Body of pancreas (tissue), 4 donors: ENCODE measurements around the gene ACVRL1. TPM values are rescaled to one million over a fixed set of nuclear protein-coding genes. Genes with fewer than 3 reads are reported as not detected.

Experiments used
- ATAC-seq: fragments of 150-250 bp; one replicate; pipeline ENCODE4 v1.9.1; 2016
- DNase-seq, 4 donors: peaks; one replicate each; pipeline ENCODE4 v3.0.0-alpha.2; 2019
- H3K27ac ChIP-seq, 4 donors: fragments of 200-600 bp; sonication (generic); 1 replicate in 3 of 4; 2 replicates in 1 of 4; pipeline versions ENCODE4 v1.5.1 to v1.6.1; 2016 to 2019; ENCODE audit warnings: mild to moderate bottlenecking in 1 of 4, mixed read lengths in 1 of 4, moderate library complexity in 1 of 4
- H3K27me3 ChIP-seq, 2 donors: fragments of 200-600 bp; sonication (generic); one replicate each; pipeline ENCODE4 v1.6.0; 2016; ENCODE audit warnings: mild to moderate bottlenecking in 1 of 2
- H3K36me3 ChIP-seq, 2 donors: fragments of 200-600 bp; sonication (generic); replicated peaks in 1 of 2; 2 replicates each; pipeline ENCODE4 v1.5.1; 2016; ENCODE audit warnings: low read depth in 2 of 2; ENCODE audit not compliant: insufficient read depth in 1 of 2
- H3K4me1 ChIP-seq: fragments of 200-600 bp; sonication (generic); one replicate; pipeline ENCODE4 v1.6.0; 2016
- H3K4me3 ChIP-seq, 2 donors: fragments of 200-600 bp; sonication (generic); 1 replicate in 1 of 2; 2 replicates in 1 of 2; pipeline ENCODE4 v1.5.1; 2016 to 2019
- H3K9me3 ChIP-seq, 3 donors: fragments of 200-600 bp; sonication (generic); 1 replicate in 2 of 3; 2 replicates in 1 of 3; pipeline ENCODE4 v1.5.1; 2016
- POLR2A ChIP-seq, 3 donors: fragments of 450-650 bp; IDR thresholded peaks; one replicate each; pipeline ENCODE4 v1.6.1; 2016; ENCODE audit warnings: antibody characterized with exemption in 3 of 3, mild to moderate bottlenecking in 2 of 3
- WGBS, 2 donors: methylation state at CpG; one replicate each; pipeline ENCODE4 v1.1.5; 2017; 5-methylcytosine and 5-hydroxymethylcytosine counted together
- intact Hi-C: fragments of 100-400 bp; cut with DNase I; formaldehyde crosslinking; loops from one replicate; pipeline ENCODE4 v1.15.1; 2023
- total RNA-seq, 2 donors: library from RNA; depleted of rRNA; stranded (reverse); fragments of >200 nt; gene quantifications; one replicate each; pipeline ENCODE4 v1.1.0, GENCODE V29; 2016
- TF ChIP-seq, protein P1 (sequence below), 7 experiments: fragments of 450-650 bp in 4 of 7; fragments of 200-600 bp in 3 of 7; sonication (generic) in 3 of 7; IDR thresholded peaks; one replicate each; pipeline ENCODE4 v1.5.1; 2016 to 2019; ENCODE audit warnings: antibody characterized with exemption in 7 of 7

ACVRL1 gene
- total RNA-seq, 2 donors from 2014 or later = 37.1 to 93.9 TPM

DNA sequence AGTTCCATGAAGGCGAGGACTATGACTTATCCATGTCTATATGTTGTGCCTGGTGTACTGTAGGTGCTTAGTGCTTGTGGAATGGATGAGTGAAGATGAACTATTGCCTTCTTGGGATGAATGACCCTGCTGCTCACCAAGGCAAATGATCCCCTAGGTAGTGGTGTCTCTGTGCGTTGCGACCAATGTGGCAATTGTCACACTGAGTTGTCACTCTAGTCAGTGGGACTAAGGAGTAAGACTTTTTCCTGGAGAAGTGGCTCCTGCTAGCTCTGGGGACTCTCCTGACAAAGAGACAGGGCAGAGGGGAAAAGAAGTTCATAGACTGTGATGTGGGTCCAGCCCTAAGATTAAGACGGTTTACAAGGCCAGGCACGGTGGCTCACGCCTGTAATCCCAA is 40.8 kb downstream of the ACVRL1 start:
- WGBS, 2 donors = 89 to 90% methylated on average over 6 of the region's 6 CpGs
- TF ChIP-seq POLR2A (IDR thresholded peaks at IDR 0.05) = no peak
- TF ChIP-seq, protein P1, sequence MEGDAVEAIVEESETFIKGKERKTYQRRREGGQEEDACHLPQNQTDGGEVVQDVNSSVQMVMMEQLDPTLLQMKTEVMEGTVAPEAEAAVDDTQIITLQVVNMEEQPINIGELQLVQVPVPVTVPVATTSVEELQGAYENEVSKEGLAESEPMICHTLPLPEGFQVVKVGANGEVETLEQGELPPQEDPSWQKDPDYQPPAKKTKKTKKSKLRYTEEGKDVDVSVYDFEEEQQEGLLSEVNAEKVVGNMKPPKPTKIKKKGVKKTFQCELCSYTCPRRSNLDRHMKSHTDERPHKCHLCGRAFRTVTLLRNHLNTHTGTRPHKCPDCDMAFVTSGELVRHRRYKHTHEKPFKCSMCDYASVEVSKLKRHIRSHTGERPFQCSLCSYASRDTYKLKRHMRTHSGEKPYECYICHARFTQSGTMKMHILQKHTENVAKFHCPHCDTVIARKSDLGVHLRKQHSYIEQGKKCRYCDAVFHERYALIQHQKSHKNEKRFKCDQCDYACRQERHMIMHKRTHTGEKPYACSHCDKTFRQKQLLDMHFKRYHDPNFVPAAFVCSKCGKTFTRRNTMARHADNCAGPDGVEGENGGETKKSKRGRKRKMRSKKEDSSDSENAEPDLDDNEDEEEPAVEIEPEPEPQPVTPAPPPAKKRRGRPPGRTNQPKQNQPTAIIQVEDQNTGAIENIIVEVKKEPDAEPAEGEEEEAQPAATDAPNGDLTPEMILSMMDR (IDR thresholded peaks at IDR 0.05) = no peak
- no peak for DNase-seq
- Histone ChIP-seq H3K36me3 (no peaks in the 10 kb centered on the region), H3K27me3 (no peaks in the 10 kb centered on the region), H3K27ac (no peak overlapping the region), H3K4me1 (peaks cover 4% of the 10 kb centered on the region), H3K9me3 (no peaks in the 10 kb centered on the region), H3K4me3 (no peak overlapping the region)
- no peak for ATAC-seq
- intact Hi-C loops = no loop called here

DNA sequence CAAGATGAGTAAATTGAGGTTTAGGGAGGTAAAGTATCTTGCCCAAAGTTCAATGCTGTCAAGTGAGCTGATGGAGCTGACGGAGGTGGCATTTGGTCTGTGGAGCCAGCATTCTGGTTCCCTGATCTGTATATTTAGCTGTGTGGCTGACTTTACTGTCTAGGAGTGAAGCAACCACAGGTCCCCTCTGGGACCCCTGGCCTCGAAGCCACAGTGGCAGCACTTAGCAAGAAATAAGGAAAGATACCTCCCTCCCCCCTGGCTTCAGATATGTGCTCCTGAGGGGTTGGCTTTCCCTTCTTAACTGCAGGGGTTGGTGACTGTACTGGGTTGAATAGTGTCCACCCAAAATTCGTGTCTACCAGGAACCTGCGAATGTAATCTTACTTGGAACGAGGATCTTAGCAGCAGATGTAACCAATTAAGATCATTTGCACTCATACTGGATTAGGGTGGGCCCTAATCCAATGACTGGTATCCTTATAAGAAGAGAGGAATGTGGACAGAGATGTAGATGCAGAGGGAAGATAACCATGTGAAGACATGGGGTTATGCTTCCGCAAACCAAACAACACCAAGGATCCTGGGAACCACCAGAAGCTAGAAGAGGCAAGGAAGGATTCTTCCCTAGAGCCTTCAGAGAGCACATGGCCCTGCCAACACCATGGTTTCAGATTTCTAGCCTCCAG is 42.2 kb downstream of the ACVRL1 start:
- no peak overlapping the region for H3K27ac ChIP-seq
- no peaks in the 10 kb centered on the region for H3K36me3 ChIP-seq
- TF ChIP-seq POLR2A (IDR thresholded peaks at IDR 0.05) = no peak
- intact Hi-C loops = no loop called here
- ATAC-seq = no peak
- H3K9me3 ChIP-seq = no peaks in the 10 kb centered on the region
- WGBS, 2 donors = 65 to 68% methylated on average over 6 of the region's 6 CpGs
- DNase-seq = no peak
- peaks cover 18% of the 10 kb centered on the region for H3K4me1 ChIP-seq
- no peak overlapping the region for H3K4me3 ChIP-seq
- no peaks in the 10 kb centered on the region for H3K27me3 ChIP-seq

DNA sequence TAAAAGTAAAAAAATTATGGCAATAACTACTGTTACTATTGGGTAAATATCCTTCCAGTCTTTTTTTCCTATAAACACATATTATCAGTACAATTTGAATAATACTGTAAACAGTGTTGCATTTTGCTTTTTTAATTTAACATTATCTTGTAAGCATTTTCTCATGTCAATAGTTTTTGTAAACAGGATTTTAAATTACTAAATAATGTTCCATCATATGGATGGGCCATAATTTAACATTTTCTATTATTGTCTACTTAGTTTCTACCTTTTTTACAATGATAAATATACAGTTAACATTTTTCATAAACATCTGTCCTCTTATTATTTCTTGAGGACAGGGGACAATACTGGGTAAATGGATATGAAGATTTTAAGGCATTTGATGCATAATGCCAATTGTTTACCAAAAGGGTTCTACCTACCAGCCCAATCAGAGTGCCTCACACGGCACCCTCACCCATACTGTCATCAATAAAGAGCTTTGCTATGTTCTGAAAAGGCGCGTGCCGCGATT is 43.4 kb downstream of the ACVRL1 start:
- DNase-seq (no peak), ATAC-seq (no peak)
- TF ChIP-seq, protein P1 (IDR thresholded peaks at IDR 0.05) = no peak
- no peak for TF ChIP-seq POLR2A (IDR thresholded peaks at IDR 0.05)
- peaks cover 28% of the 10 kb centered on the region for H3K4me1 ChIP-seq
- intact Hi-C loops = no loop called here
- 1 to 2% methylated on average over 5 of the region's 5 CpGs for WGBS, 2 donors
- H3K9me3 ChIP-seq = no peaks in the 10 kb centered on the region
- H3K27me3 ChIP-seq = no peaks in the 10 kb centered on the region
- H3K36me3 ChIP-seq = no peaks in the 10 kb centered on the region
- no peak overlapping the region for H3K4me3 ChIP-seq
- peak overlapping the region in 3 of 4 donors; percentile 64 to 76 (median 69) for H3K27ac ChIP-seq

DNA sequence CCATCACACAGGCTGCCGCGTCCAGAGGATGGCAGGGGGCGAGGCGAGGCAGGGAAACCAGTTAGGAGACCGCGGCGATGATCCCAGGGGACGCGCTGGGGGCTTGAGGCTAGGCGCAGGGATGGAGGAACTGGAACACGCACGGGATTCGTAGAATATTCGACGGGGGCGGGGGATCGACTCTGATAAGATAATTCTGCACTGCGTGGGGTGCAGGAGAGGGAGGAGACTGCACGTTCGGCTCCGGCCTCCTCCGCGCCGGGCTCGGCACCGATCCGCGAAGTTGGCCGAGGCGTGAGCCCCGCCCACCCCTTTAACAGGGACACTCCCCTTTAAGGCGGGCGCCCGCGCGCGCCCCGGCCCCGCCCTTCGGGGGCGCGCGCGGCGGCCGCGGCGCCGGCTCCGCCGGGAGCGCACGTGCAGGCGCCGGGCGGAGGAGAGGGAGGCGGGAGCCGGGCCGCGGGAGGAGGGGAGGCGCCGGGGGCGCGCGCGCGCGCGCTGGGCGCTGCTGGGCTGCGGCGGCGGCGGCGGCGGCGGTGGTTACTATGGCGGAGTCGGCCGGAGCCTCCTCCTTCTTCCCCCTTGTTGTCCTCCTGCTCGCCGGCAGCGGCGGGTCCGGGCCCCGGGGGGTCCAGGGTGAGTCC is 44.0 kb downstream of the ACVRL1 start, which contains the start of gene ACVR1B:
Gene ACVR1B, plus strand, starts transcription at position 501 of the 644 bp plus-strand sequence. Its CDS starts 45 bp downstream, at position 546.
- ATAC-seq (peak; percentile 93), DNase-seq (peak; percentile 92 to 96 (median 93))
- peak within 1 kb of the TSS; percentile 86 to 98 (median 94) for H3K27ac ChIP-seq
- H3K36me3 ChIP-seq = no peaks in the 10 kb centered on the region
- WGBS, 2 donors = 0% methylated on average over 16 to 33 of the region's 86 CpGs
- no peaks in the 10 kb centered on the region for H3K27me3 ChIP-seq
- peak within 1 kb of the TSS; percentile 76 to 96 for H3K4me3 ChIP-seq
- no peaks in the 10 kb centered on the region for H3K9me3 ChIP-seq
- peaks cover 34% of the 10 kb centered on the region for H3K4me1 ChIP-seq
- TF ChIP-seq, protein P1 (IDR thresholded peaks at IDR 0.05) = no peak
- TF ChIP-seq POLR2A (IDR thresholded peaks at IDR 0.05) = peak; percentile 37 to 74 (median 59)
- intact Hi-C loops = no loop called here
